Lung (tissue), 12 donors: ENCODE results near the gene HMCES. TPM values are rescaled to one million over a fixed set of nuclear protein-coding genes. Genes with fewer than 3 reads are reported as not detected.
"Not testable (repeated sequence)": the region's sequence is repeated elsewhere in the genome, so short reads cannot be mapped to it uniquely, and the experiment has no call there.

Source experiments
- ATAC-seq: fragments of 200-7000 bp; cut with Tn5 transposase; one replicate; pipeline ENCODE4 v1.9.1; 2020; ENCODE audit warnings: moderate number of reproducible peaks; ENCODE audit not compliant: insufficient read depth, low FRiP score
- DNase-seq, 3 donors: peaks; one replicate each; pipeline ENCODE4 v3.0.0-alpha.2; 2013 to 2017
- H3K27ac ChIP-seq, 2 donors: one replicate each; pipeline ENCODE4 v1.5.1; 2013; ENCODE audit warnings: mild to moderate bottlenecking in 2 of 2, moderate library complexity in 2 of 2, control low read depth in 1 of 2, inconsistent platforms in 1 of 2, low read depth in 1 of 2, low read length in 1 of 2
- H3K27me3 ChIP-seq, 3 donors: one replicate each; pipeline ENCODE4 v1.5.1; 2013; ENCODE audit warnings: low read length in 2 of 3; ENCODE audit not compliant: control insufficient read depth in 3 of 3, insufficient read depth in 3 of 3
- H3K36me3 ChIP-seq, 4 donors: one replicate each; pipeline ENCODE4 v1.5.1; 2013; ENCODE audit warnings: low read length in 4 of 4, mild to moderate bottlenecking in 1 of 4, moderate library complexity in 1 of 4; ENCODE audit not compliant: control insufficient read depth in 4 of 4, insufficient read depth in 4 of 4
- H3K4me1 ChIP-seq, 5 donors: one replicate each; pipeline ENCODE4 v1.5.1; 2013; ENCODE audit warnings: low read length in 5 of 5, mild to moderate bottlenecking in 2 of 5, moderate library complexity in 1 of 5; ENCODE audit not compliant: control insufficient read depth in 5 of 5, insufficient read depth in 5 of 5
- H3K4me3 ChIP-seq: one replicate; pipeline ENCODE4 v1.5.1; 2013; ENCODE audit warnings: mild to moderate bottlenecking, control low read depth, moderate library complexity
- H3K9ac ChIP-seq, 2 donors: one replicate each; pipeline ENCODE4 v1.5.1; 2013; ENCODE audit warnings: low read length in 2 of 2, control low read depth in 1 of 2; ENCODE audit not compliant: insufficient read depth in 1 of 2
- H3K9me3 ChIP-seq, 4 donors: one replicate each; pipeline ENCODE4 v1.5.1; 2013; ENCODE audit warnings: low read length in 3 of 4, mild to moderate bottlenecking in 1 of 4, moderate library complexity in 1 of 4; ENCODE audit not compliant: control insufficient read depth in 4 of 4, insufficient read depth in 3 of 4
- CTCF ChIP-seq: IDR thresholded peaks from 2 replicates; pipeline ENCODE4 v1.5.1; 2012; ENCODE audit warnings: mild to moderate bottlenecking; ENCODE audit errors: control extremely low read depth, extremely low read depth
- WGBS, 2 donors: extraction: QIAGEN DNeasy Blood & Tissue Kit; methylation state at CpG; one replicate each; pipeline ENCODE4 v1.1.7; 2013; 5-methylcytosine and 5-hydroxymethylcytosine counted together
- polyA plus RNA-seq, 2 donors: library from polyadenylated mRNA; stranded (reverse); fragments of 200-250 nt; gene quantifications; one replicate each; pipeline ENCODE4 v1.2.1, GENCODE V29; 2013
- total RNA-seq, 2 donors: library from RNA; depleted of rRNA in 1 of 2; stranded (reverse); fragments of >200 nt in 1 of 2; gene quantifications; one replicate each; pipeline ENCODE4 v1.2.1, GENCODE V29; 2014 to 2021
- donor health status: control.
- donor health status: control.
- donor health status: Bipolar disorder and iron deficiency.
- donor health status: healthy.
- donor health status: DM: yes; HTN: yes; CAD: no.

Gene HMCES
- total and polyA plus RNA-seq, 4 donors = 23.2 to 36.6 (median 34.6) TPM

GRCh38 chr3:129345971-129346370, 67.3 kb downstream of the HMCES start:
- no peaks in the 10 kb centered on the region for H3K36me3 ChIP-seq
- no peak for TF ChIP-seq CTCF

GRCh38 chr3:129346695-129347457, 68.2 kb downstream of the HMCES start:
- WGBS, 2 donors = 46% methylated on average over 12 of the region's 12 CpGs
- no peak overlapping the region for H3K27ac ChIP-seq
- H3K9ac ChIP-seq = no peak overlapping the region
- TF ChIP-seq CTCF = no peak
- no peaks in the 10 kb centered on the region for H3K27me3 ChIP-seq
- H3K36me3 ChIP-seq = no peaks in the 10 kb centered on the region
- DNase-seq (peak; percentile 31 to 59 (median 43)), ATAC-seq (no peak)
- H3K4me1 ChIP-seq = peaks cover 0 to 28% (median 18%) of the 10 kb centered on the region in 5 donors
- no peaks in the 10 kb centered on the region for H3K9me3 ChIP-seq
- no peak overlapping the region for H3K4me3 ChIP-seq

More at GRCh38 chr3:129345971-129346370, 67.3 kb downstream of the HMCES start:
- ATAC-seq (no peak), DNase-seq (peak in 1 of 3 donors; percentile 11)
- Histone ChIP-seq H3K27me3 (no peaks in the 10 kb centered on the region), H3K9ac (no peak overlapping the region), H3K9me3 (no peaks in the 10 kb centered on the region), H3K4me3 (no peak overlapping the region), H3K4me1 (peaks cover 0 to 28% (median 18%) of the 10 kb centered on the region in 5 donors), H3K27ac (no peak overlapping the region)
- 71 to 81% methylated on average over 3 of the region's 3 CpGs for WGBS, 2 donors

DNA sequence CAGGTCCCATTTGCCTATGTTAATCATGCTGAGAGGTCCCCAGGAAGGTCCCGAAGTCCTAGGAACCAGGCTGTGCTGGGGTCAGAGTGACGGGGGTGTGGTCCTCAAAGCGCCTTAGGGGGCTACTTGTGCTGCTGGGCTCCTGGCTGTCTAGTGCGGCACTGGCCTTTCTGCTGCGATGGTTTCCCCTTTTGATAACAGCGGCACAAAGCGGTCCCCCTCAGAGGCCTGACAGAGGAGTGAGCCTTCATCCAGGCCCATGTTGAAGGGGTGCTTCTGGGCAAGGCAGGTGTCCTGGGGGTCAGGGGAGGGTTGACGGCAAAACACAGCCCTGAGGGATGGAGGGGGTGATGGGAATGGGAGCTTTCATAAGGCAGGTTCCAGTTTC, 68.8 kb downstream of the HMCES start:
- ATAC-seq (no peak), DNase-seq (no peak)
- Histone ChIP-seq H3K9ac (no peak overlapping the region), H3K27ac (no peak overlapping the region), H3K4me3 (no peak overlapping the region), H3K9me3 (no peaks in the 10 kb centered on the region), H3K36me3 (no peaks in the 10 kb centered on the region), H3K4me1 (peaks cover 0 to 30% (median 18%) of the 10 kb centered on the region in 5 donors), H3K27me3 (no peaks in the 10 kb centered on the region)
- 86 to 94% methylated on average over 8 of the region's 8 CpGs for WGBS, 2 donors
- no peak for TF ChIP-seq CTCF

GRCh38 chr3:129348734-129349133, 70.1 kb downstream of the HMCES start:
- Histone ChIP-seq H3K36me3 (no peaks in the 10 kb centered on the region), H3K9ac (no peak overlapping the region), H3K27ac (no peak overlapping the region), H3K4me1 (peaks cover 0 to 31% (median 18%) of the 10 kb centered on the region in 5 donors), H3K27me3 (no peaks in the 10 kb centered on the region), H3K9me3 (no peaks in the 10 kb centered on the region), H3K4me3 (no peak overlapping the region)
- DNase-seq (no peak), ATAC-seq (no peak)
- TF ChIP-seq CTCF = no peak
- WGBS, 2 donors = 82 to 89% methylated on average over 3 of the region's 3 CpGs

GRCh38 chr3:129349169-129349568, 70.5 kb downstream of the HMCES start:
- not testable (repeated sequence) for H3K4me3 ChIP-seq, H3K27ac ChIP-seq, H3K9ac ChIP-seq, H3K27me3 ChIP-seq, H3K36me3 ChIP-seq, H3K9me3 ChIP-seq, ATAC-seq
- WGBS, 2 donors = 55 to 61% methylated on average over 11 of the region's 11 CpGs
- peak in 1 of 3 donors; percentile 10 for DNase-seq
- H3K4me1 ChIP-seq = peaks cover 0 to 28% (median 13%) of the 10 kb centered on the region in 5 donors
